ENCODE data around the gene IFT43. TPM values are rescaled to one million over a fixed set of nuclear protein-coding genes. Genes with fewer than 3 reads are reported as not detected.
A peak's percentile ranks its signal among the peaks of the same experiment; 100 is the strongest.

IFT43 gene
- total and polyA plus RNA-seq, 9 donors = 14.2 to 48.8 (median 30.2) TPM

DNA sequence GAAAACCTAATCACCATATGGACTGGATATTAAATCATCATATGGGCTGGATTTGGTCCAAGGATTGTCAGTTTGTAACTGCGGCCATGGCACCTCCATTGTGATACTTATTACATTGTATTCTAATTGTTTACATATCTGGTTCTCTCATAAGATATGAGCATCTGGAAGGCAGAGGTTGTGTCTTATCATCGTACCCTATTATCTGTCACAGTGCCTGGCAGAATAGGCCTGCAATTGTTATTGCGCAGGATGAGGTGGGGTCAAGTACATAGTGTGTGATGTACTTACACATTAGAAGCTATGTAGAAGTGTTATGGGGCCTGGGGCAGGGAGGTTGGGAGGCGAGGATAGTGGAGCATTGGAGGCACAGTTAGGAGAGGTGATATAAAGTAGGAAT, 4.7 kb downstream of the IFT43 start:
- H3K9me3 ChIP-seq = no peaks in the 10 kb centered on the region
- 92 to 95% (median 95%) methylated on average over 4 of the region's 4 CpGs for WGBS, 3 donors
- no peaks in the 10 kb centered on the region for H3K36me3 ChIP-seq
- H3K4me3 ChIP-seq = no peak overlapping the region
- no peak for DNase-seq
- no peaks in the 10 kb centered on the region for H3K27me3 ChIP-seq
- H3K27ac ChIP-seq = no peak overlapping the region
- intact Hi-C loops (cut with DNase I) = no loop called here
- TF ChIP-seq, protein P1, sequence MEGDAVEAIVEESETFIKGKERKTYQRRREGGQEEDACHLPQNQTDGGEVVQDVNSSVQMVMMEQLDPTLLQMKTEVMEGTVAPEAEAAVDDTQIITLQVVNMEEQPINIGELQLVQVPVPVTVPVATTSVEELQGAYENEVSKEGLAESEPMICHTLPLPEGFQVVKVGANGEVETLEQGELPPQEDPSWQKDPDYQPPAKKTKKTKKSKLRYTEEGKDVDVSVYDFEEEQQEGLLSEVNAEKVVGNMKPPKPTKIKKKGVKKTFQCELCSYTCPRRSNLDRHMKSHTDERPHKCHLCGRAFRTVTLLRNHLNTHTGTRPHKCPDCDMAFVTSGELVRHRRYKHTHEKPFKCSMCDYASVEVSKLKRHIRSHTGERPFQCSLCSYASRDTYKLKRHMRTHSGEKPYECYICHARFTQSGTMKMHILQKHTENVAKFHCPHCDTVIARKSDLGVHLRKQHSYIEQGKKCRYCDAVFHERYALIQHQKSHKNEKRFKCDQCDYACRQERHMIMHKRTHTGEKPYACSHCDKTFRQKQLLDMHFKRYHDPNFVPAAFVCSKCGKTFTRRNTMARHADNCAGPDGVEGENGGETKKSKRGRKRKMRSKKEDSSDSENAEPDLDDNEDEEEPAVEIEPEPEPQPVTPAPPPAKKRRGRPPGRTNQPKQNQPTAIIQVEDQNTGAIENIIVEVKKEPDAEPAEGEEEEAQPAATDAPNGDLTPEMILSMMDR (IDR thresholded peaks at IDR 0.05) = no peak
- TF ChIP-seq POLR2A (IDR thresholded peaks at IDR 0.05) (no peak), EP300 (IDR thresholded peaks at IDR 0.05) (no peak)
- peaks cover 3% of the 10 kb centered on the region for H3K4me1 ChIP-seq (ENCODE audit: insufficient read depth)

DNA sequence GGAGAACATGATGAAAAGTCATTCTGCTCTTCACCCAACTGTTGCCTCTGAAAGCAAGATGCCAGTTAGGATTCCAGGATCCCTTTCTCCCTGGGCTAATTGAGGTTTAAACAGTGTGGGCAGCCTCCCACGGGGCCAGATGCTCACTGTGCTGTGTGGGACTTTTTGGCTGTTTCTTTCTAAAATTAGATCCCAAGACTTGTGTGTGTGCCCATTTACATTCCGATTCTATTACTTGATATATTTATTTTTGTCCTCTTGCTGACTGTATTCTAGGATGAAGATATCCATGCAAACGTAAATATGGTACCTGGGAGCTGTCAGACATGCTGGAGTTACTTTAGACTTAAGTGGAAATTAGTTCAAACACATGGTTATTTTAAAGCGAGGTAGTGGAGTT, 6.2 kb downstream of the IFT43 start:
- 62 to 71% (median 68%) methylated on average over 4 of the region's 4 CpGs for WGBS, 3 donors
- no peak for DNase-seq
- H3K9me3 ChIP-seq = no peaks in the 10 kb centered on the region
- no peak overlapping the region for H3K4me3 ChIP-seq
- intact Hi-C loops (cut with DNase I) = no loop called here
- H3K36me3 ChIP-seq = no peaks in the 10 kb centered on the region
- peaks cover 2% of the 10 kb centered on the region for H3K4me1 ChIP-seq (ENCODE audit: insufficient read depth)
- TF ChIP-seq EP300 (IDR thresholded peaks at IDR 0.05) = no peak
- TF ChIP-seq, protein P1 (IDR thresholded peaks at IDR 0.05) = no peak
- no peak for TF ChIP-seq POLR2A (IDR thresholded peaks at IDR 0.05)
- H3K27ac ChIP-seq = no peak overlapping the region
- no peaks in the 10 kb centered on the region for H3K27me3 ChIP-seq

DNA sequence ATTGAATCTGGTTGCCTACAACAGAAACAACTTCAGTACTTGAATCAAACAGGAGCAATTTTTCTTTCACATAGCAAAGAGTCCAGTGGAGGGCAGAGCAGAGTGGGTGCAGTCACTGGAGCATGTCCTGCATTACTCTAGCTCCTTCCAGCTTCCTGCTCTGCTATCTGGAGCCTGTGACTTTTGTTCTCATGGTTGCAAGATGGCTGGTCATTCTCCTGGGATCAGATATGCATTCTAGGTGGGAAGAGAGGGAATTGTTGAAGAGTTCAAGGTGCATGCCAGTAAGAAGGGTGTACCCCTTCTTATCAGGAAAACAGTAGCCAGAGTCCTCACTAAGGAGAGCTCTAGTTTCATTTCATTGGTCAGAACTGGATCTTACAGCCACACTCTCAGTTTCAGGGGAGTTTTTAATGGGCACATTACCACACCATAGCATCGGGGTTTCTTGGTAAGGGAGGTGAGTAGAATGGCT, 8.0 kb downstream of the IFT43 start:
- no peak overlapping the region for H3K4me3 ChIP-seq
- no peak overlapping the region for H3K27ac ChIP-seq
- WGBS, 3 donors = 94 to 96% (median 96%) methylated on average over 1 of the region's 1 CpG
- H3K36me3 ChIP-seq = no peaks in the 10 kb centered on the region
- TF ChIP-seq EP300 (IDR thresholded peaks at IDR 0.05) (no peak), POLR2A (IDR thresholded peaks at IDR 0.05) (no peak)
- TF ChIP-seq, protein P1 (IDR thresholded peaks at IDR 0.05) = no peak
- no peaks in the 10 kb centered on the region for H3K9me3 ChIP-seq
- no peaks in the 10 kb centered on the region for H3K27me3 ChIP-seq
- intact Hi-C loops (cut with DNase I) = no loop called here
- peaks cover 2% of the 10 kb centered on the region for H3K4me1 ChIP-seq (ENCODE audit: insufficient read depth)
- DNase-seq = no peak

DNA sequence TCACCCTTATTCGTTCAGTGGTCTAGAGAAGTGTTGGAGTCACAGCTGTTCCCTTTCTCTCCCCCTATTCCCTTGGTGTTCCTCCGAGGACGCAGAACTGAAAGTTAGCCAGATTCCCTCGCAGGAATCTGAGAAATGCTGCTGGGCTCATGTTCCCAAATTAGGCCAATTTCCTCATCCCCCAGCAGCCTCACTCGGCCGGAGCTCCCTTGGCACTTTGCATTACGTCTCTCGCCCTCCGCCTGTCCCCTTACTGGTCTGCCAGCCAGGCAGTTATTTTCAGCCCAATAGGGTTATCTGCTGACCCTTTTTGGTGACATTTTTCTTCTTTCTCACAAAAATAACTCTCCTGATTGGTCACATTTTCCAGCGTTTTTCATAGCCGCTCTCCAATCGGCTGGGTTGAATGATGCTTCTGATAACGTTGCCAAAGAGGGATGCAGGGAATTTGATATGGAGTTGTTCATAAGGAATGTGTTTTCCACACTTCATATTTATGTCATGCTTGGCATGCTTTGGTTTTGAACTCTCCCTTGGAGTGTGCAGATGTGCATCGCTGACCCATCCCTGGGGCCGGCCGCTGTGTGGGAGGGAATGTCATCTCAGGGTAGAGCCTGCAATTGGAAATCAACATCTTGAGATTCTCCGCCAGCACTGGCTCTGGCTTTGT, 9.9 kb downstream of the IFT43 start:
- 8 to 16% (median 8%) methylated on average over 17 of the region's 17 CpGs for WGBS, 3 donors
- peak; percentile 56 to 74 (median 69) for DNase-seq
- no peaks in the 10 kb centered on the region for H3K36me3 ChIP-seq
- H3K27me3 ChIP-seq = no peaks in the 10 kb centered on the region
- peak overlapping the region; percentile 1 to 46 for H3K27ac ChIP-seq
- H3K9me3 ChIP-seq = no peaks in the 10 kb centered on the region
- peaks cover 2% of the 10 kb centered on the region for H3K4me1 ChIP-seq (ENCODE audit: insufficient read depth)
- intact Hi-C loops (cut with DNase I) = no loop called here
- TF ChIP-seq EP300 (IDR thresholded peaks at IDR 0.05) = peak; percentile 5
- TF ChIP-seq, protein P1 (IDR thresholded peaks at IDR 0.05) = no peak
- no peak overlapping the region for H3K4me3 ChIP-seq
